ENCODE results near the gene SCYL3. TPM values are rescaled to one million over a fixed set of nuclear protein-coding genes. Genes with fewer than 3 reads are reported as not detected.

The SCYL3 gene
- total RNA-seq, 2 donors from 2014 or later = 8.3 to 14.4 TPM

DNA sequence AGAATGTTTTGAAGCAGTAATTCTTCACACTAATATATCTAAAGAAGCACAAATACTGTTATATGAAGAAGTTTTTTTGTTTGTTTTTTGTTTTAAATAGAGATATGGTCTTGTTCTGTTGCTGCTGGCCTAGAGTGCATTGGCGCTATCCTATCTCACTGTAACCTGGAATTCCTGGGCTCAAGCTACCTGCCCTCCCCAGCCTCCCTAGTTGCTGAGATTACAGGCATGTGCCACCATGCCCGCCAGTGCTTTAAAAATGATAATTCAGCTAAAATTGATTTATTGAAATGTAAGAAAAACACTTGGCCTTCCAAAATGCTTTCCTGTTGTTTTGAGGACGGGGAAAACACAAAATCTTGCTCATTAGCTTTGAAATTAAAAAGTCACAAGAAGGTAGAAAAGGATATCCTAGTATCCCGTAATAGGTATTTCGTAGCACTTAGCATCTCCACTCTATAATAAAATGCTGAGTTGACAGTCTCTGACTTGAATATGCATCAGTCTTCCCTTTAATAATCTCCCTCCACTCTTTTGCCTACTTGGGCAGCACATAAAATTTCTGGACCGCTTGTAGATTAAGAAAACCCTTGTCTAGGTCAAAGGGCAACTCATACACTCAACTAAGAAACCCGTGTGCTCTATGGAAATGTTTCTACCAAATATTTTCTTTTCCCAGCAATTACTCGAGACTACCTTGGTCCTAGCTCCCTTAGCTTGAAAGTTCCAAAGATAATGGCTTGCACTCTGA lies 1.3 kb downstream of the SCYL3 start:
- H3K4me1 ChIP-seq (ENCODE audit: control insufficient read depth in 1 of 2, low read depth in 2 of 2) = peaks cover 12 to 26% of the 10 kb centered on the region in 2 donors
- H3K27me3 ChIP-seq (replicated peaks; ENCODE audit: insufficient read depth) = no peaks in the 10 kb centered on the region
- DNase-seq (ENCODE audit: low spot score) = no peak
- H3K27ac ChIP-seq = peak overlapping the region in 1 of 2 donors; percentile 95
- TF ChIP-seq CTCF (IDR thresholded peaks at IDR 0.05) = no peak
- ATAC-seq (ENCODE audit: insufficient number of reproducible peaks, low FRiP score, low read depth) = no peak
- H3K36me3 ChIP-seq = peaks cover 6% of the 10 kb centered on the region
- peak overlapping the region; percentile 98 for H3K4me3 ChIP-seq
- no peaks in the 10 kb centered on the region for H3K9me3 ChIP-seq

DNA sequence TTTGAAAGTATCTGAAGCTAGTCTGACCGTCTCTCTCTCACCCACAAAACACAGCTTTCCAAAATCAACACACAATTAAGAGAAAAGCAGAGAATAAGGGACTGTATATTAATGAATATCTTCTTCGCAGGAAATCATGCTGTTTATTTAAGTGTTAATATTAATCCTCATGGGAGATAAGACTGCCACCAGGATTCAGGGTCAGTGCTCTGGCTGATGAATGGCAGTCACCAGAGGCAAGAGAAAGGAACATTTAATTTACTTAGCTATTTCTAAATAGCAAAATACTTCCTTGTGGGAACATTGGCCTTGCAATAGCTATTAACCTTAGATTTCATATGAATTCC lies 2.2 kb downstream of the SCYL3 start:
- H3K36me3 ChIP-seq = peaks cover 6% of the 10 kb centered on the region
- peaks cover 12 to 26% of the 10 kb centered on the region in 2 donors for H3K4me1 ChIP-seq (ENCODE audit: control insufficient read depth in 1 of 2, low read depth in 2 of 2)
- H3K4me3 ChIP-seq = no peak overlapping the region
- H3K9me3 ChIP-seq = no peaks in the 10 kb centered on the region
- no peak overlapping the region for H3K27ac ChIP-seq
- ATAC-seq (ENCODE audit: insufficient number of reproducible peaks, low FRiP score, low read depth) = no peak
- H3K27me3 ChIP-seq (replicated peaks; ENCODE audit: insufficient read depth) = no peaks in the 10 kb centered on the region
- TF ChIP-seq CTCF (IDR thresholded peaks at IDR 0.05) = no peak
- DNase-seq (ENCODE audit: low spot score) = no peak

- Histone ChIP-seq H3K9me3 (no peaks in the 10 kb centered on the region), H3K4me1 (ENCODE audit: control insufficient read depth in 1 of 2, low read depth in 2 of 2) (peaks cover 12 to 26% of the 10 kb centered on the region in 2 donors), H3K4me3 (no peak overlapping the region), H3K27ac (no peak overlapping the region), H3K36me3 (peaks cover 6% of the 10 kb centered on the region), H3K27me3 (replicated peaks; ENCODE audit: insufficient read depth) (no peaks in the 10 kb centered on the region)
- TF ChIP-seq CTCF (IDR thresholded peaks at IDR 0.05) = no peak
- ATAC-seq (ENCODE audit: insufficient number of reproducible peaks, low FRiP score, low read depth) (no peak), DNase-seq (ENCODE audit: low spot score) (no peak)
Observed at GRCh38 chr1:169890761-169891538, 2.7 kb downstream of the SCYL3 start.

- peaks cover 13% of the 10 kb centered on the region for H3K36me3 ChIP-seq
- no peak for TF ChIP-seq CTCF (IDR thresholded peaks at IDR 0.05)
- peaks cover 12 to 26% of the 10 kb centered on the region in 2 donors for H3K4me1 ChIP-seq (ENCODE audit: control insufficient read depth in 1 of 2, low read depth in 2 of 2)
- no peaks in the 10 kb centered on the region for H3K9me3 ChIP-seq
- no peak overlapping the region for H3K27ac ChIP-seq
- no peaks in the 10 kb centered on the region for H3K27me3 ChIP-seq (replicated peaks; ENCODE audit: insufficient read depth)
- DNase-seq (ENCODE audit: low spot score) (no peak), ATAC-seq (ENCODE audit: insufficient number of reproducible peaks, low FRiP score, low read depth) (no peak)
- H3K4me3 ChIP-seq = no peak overlapping the region
Observed at GRCh38 chr1:169889871-169890270, 3.8 kb downstream of the SCYL3 start.

GRCh38 chr1:169886931-169887330 lies 6.8 kb downstream of the SCYL3 start:
- Histone ChIP-seq H3K27me3 (replicated peaks; ENCODE audit: insufficient read depth) (no peaks in the 10 kb centered on the region), H3K4me1 (ENCODE audit: control insufficient read depth in 1 of 2, low read depth in 2 of 2) (peaks cover 10 to 17% of the 10 kb centered on the region in 2 donors), H3K4me3 (no peak overlapping the region), H3K27ac (no peak overlapping the region), H3K9me3 (no peaks in the 10 kb centered on the region), H3K36me3 (peaks cover 20% of the 10 kb centered on the region)
- no peak for DNase-seq (ENCODE audit: low spot score)
- no peak for TF ChIP-seq CTCF (IDR thresholded peaks at IDR 0.05)
- no peak for ATAC-seq (ENCODE audit: insufficient number of reproducible peaks, low FRiP score, low read depth)

All from thoracic aorta (tissue), 2 donors.